NCI-H1417 treated with DMSO at 0.1 percent for 48 hours (cell line): Measurements from ENCODE around the gene RPS6KC1.
"Not testable (repeated sequence)": the region's sequence is repeated elsewhere in the genome, so short reads cannot be mapped to it uniquely, and the experiment has no call there.

Experiments
- DNase-seq: peaks from one replicate; lab custom pipeline; 2025; lab: John Stamatoyannopoulos, UW

The RPS6KC1 gene

GRCh38 chr1:213054733-213055591 lies 3.9 kb downstream of the RPS6KC1 start:
- DNase-seq = no peak

GRCh38 chr1:213055767-213056166 lies 4.7 kb downstream of the RPS6KC1 start:
- DNase-seq = no peak

GRCh38 chr1:213057264-213058059 lies 6.4 kb downstream of the RPS6KC1 start:
- no peak for DNase-seq

GRCh38 chr1:213060836-213061235 lies 9.8 kb downstream of the RPS6KC1 start:
- DNase-seq = no peak

- DNase-seq = no peak
These were observed 10.2 kb downstream of the RPS6KC1 start for GRCh38 chr1:213061263-213061662.

GRCh38 chr1:213065800-213066199 lies 14.8 kb downstream of the RPS6KC1 start:
- no peak for DNase-seq

GRCh38 chr1:213066363-213066762 lies 15.3 kb downstream of the RPS6KC1 start:
- DNase-seq = no peak

GRCh38 chr1:213067352-213067751 lies 16.3 kb downstream of the RPS6KC1 start:
- DNase-seq = no peak

GRCh38 chr1:213070406-213070805 lies 19.4 kb downstream of the RPS6KC1 start:
- no peak for DNase-seq

GRCh38 chr1:213075725-213076124 lies 24.7 kb downstream of the RPS6KC1 start:
- no peak for DNase-seq

- DNase-seq = no peak
These were observed 31.5 kb downstream of the RPS6KC1 start for GRCh38 chr1:213082420-213083111.

- no peak for DNase-seq
These were observed 32.0 kb downstream of the RPS6KC1 start for GRCh38 chr1:213083112-213083445.

- DNase-seq = no peak
These were observed 36.9 kb downstream of the RPS6KC1 start for GRCh38 chr1:213087911-213088310.

GRCh38 chr1:213089924-213090677 lies 39.1 kb downstream of the RPS6KC1 start:
- DNase-seq = no peak

- no peak for DNase-seq
These were observed 43.4 kb downstream of the RPS6KC1 start for GRCh38 chr1:213094446-213094845.

GRCh38 chr1:213095467-213095866 lies 44.4 kb downstream of the RPS6KC1 start:
- no peak for DNase-seq

GRCh38 chr1:213099682-213100399 lies 48.8 kb downstream of the RPS6KC1 start:
- DNase-seq = no peak

- not testable (repeated sequence) for DNase-seq
These were observed 49.5 kb downstream of the RPS6KC1 start for GRCh38 chr1:213100565-213100964.

GRCh38 chr1:213103377-213104306 lies 52.6 kb downstream of the RPS6KC1 start:
- no peak for DNase-seq

- no peak for DNase-seq
These were observed 53.6 kb downstream of the RPS6KC1 start for GRCh38 chr1:213104604-213105003.
